Measurements from ENCODE around the gene TNFRSF17. TPM values are rescaled to one million over a fixed set of nuclear protein-coding genes. Genes with fewer than 3 reads are reported as not detected.

TNFRSF17 gene
- total RNA-seq, 1 experiment from 2014 or later = not detected

- Mint-ChIP-seq H3K4me1 (ENCODE audit: insufficient read depth, unreplicated experiment) (no peaks in the 10 kb centered on the region), H3K9me3 (ENCODE audit: unreplicated experiment) (no peaks in the 10 kb centered on the region), H3K4me3 (ENCODE audit: unreplicated experiment) (no peak overlapping the region), H3K27me3 (ENCODE audit: insufficient read depth, unreplicated experiment) (no peaks in the 10 kb centered on the region), H3K27ac (ENCODE audit: low read depth, unreplicated experiment) (no peak overlapping the region), H3K36me3 (ENCODE audit: insufficient read depth, unreplicated experiment) (no peaks in the 10 kb centered on the region)
- POLR2A ChIA-PET = interaction anchor here (0.7 to 1.0 kb wide), 2 partner anchors 38 to 218 kb away, joined by 3 read pairs; no protein-coding TSS in a partner anchor
- no TSS peak for BruUV-seq (replicated peaks)
- DNase-seq (ENCODE audit: unreplicated experiment) = no peak
- intact Hi-C loops (cut with micrococcal nuclease) = no loop called here
- CTCF ChIA-PET = interaction anchor here (1.0 kb wide), 1 partner anchor 20 kb away, joined by 3 read pairs; no protein-coding TSS in a partner anchor
- no peak for TF ChIP-seq CTCF (IDR thresholded peaks at IDR 0.05; ENCODE audit: unreplicated experiment)
Measured at GRCh38 chr16:11992586-11993524, 27.8 kb downstream of the TNFRSF17 start.

DNA sequence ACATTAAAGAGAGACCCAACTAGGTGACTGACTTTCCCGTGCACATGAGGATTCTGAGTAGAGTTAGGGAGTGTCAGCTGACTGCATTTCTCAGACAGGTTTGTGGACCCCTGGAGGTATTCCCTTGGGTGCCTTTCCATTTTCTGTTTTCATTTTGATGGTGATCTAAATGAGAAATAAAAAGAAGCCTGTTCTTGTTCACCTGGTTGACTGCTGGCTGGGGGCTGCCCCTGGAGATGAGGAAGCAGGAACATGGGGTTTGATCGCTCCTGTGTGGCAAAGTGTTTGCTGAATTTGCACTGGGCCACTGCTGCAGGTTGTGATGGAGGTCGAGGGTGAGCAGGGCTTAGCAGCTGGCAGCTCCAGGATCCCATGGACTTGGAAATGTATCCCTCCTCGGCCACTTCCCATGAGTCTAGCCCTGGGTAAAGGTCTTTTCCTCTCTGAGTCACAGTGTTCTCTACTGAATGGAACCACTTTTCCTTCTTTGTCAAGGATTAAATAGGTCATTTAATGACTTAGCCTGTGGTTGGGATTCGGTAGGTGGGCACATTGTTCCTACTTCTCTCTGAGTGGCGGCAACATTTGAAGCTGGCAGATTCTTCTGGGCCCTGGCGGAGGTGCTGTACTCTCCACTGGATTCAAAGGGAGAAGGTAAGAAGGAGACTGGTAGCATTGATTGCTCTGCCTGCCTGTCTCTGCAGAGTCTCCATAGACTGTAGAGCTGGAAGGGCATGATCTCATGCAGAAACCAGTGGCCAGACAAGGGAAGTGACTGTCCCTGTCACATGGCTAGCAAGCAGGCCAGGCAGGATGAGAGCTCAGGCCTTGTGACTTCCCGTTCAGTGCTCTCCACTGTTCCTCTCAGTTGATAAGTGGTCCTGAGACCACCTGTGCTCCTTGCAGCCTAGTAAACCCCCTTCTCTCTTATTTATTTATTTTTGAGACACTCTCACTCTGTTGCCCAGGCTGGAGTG, 29.4 kb downstream of the TNFRSF17 start:
- DNase-seq (ENCODE audit: unreplicated experiment) = no peak
- Mint-ChIP-seq H3K27me3 (ENCODE audit: insufficient read depth, unreplicated experiment) (no peaks in the 10 kb centered on the region), H3K4me1 (ENCODE audit: insufficient read depth, unreplicated experiment) (no peaks in the 10 kb centered on the region), H3K36me3 (ENCODE audit: insufficient read depth, unreplicated experiment) (no peaks in the 10 kb centered on the region), H3K27ac (ENCODE audit: low read depth, unreplicated experiment) (no peak overlapping the region), H3K9me3 (ENCODE audit: unreplicated experiment) (no peaks in the 10 kb centered on the region), H3K4me3 (ENCODE audit: unreplicated experiment) (no peak overlapping the region)
- ChIA-PET POLR2A (no interaction called here), CTCF (interaction anchor here (0.6 kb wide), 1 partner anchor 692 kb away, joined by 4 read pairs; no protein-coding TSS in a partner anchor)
- intact Hi-C loops (cut with micrococcal nuclease) = no loop called here
- no TSS peak for BruUV-seq (replicated peaks)
- no peak for TF ChIP-seq CTCF (IDR thresholded peaks at IDR 0.05; ENCODE audit: unreplicated experiment)

GRCh38 chr16:11996433-11997330, 31.7 kb downstream of the TNFRSF17 start:
- Mint-ChIP-seq H3K4me3 (ENCODE audit: unreplicated experiment) (no peak overlapping the region), H3K27me3 (ENCODE audit: insufficient read depth, unreplicated experiment) (no peaks in the 10 kb centered on the region), H3K27ac (ENCODE audit: low read depth, unreplicated experiment) (no peak overlapping the region), H3K4me1 (ENCODE audit: insufficient read depth, unreplicated experiment) (no peaks in the 10 kb centered on the region), H3K9me3 (ENCODE audit: unreplicated experiment) (no peaks in the 10 kb centered on the region), H3K36me3 (ENCODE audit: insufficient read depth, unreplicated experiment) (no peaks in the 10 kb centered on the region)
- no peak for DNase-seq (ENCODE audit: unreplicated experiment)
- intact Hi-C loops (cut with micrococcal nuclease) = no loop called here
- POLR2A ChIA-PET = interaction anchor here (1.2 to 1.3 kb wide), 2 partner anchors 13 to 20 kb away, joined by 4 to 6 read pairs; partner anchors contain the start of gene SNX29
- no peak for TF ChIP-seq CTCF (IDR thresholded peaks at IDR 0.05; ENCODE audit: unreplicated experiment)
- no TSS peak for BruUV-seq (replicated peaks)
- CTCF ChIA-PET = interaction anchor here (0.6 kb wide), 1 partner anchor 1658 kb away, joined by 3 read pairs; no protein-coding TSS in a partner anchor

All from MCF 10A (cell line).